NCI-H524 treated with DMSO at 0.1 percent for 48 hours (cell line): ENCODE results near the gene EVI5L.
A peak's percentile ranks its signal among the peaks of the same experiment; 100 is the strongest.
"Not testable (repeated sequence)": the region's sequence is repeated elsewhere in the genome, so short reads cannot be mapped to it uniquely, and the experiment has no call there.

Experiments
- DNase-seq: peaks from one replicate; lab custom pipeline; 2025; lab: John Stamatoyannopoulos, UW

EVI5L gene

DNA sequence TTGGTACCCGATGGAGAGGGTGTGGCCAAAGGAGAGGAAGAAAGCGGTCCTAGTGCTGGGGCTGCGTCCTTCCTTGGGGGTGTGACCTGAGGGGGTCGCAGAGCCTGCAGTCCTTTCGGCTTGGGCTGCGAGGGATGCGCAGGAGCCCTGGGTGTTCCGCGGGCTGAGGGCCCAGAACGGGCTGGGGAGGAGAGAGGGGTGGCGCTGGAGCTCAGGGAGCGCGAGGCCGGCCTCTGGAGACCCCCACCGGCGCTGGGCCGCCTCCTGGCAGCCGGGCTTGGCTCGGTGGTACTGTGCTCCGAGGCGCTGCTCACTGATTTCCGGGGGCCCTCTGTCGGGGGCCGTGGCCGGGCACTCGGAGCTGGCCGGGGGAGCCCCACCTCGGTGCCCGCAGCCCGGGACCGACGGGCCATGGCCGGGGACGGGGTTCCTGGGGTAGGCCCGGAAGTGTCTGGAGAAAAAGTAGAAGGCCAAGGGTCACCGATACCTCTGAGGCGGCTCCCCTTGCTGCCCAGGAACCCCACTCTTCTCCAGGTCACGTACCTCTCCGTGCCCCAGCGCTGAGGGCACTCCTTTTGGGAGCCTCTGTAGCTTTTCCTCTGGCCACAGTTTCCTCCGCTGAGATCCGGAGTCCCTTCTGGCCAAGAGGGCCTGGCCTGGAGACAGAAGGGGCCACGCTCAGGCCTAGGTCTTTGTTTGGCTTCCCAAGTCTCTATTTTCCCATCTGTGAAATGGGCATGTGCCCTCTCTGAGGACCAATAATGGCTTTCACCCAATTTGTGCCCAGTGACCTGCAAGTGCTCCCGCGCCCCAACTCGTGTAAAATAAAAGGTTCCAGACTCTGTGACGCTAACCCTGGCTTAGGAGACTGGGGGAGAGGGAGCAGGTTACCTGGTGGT, 42.5 kb downstream of the EVI5L start:
- DNase-seq = no peak

DNA sequence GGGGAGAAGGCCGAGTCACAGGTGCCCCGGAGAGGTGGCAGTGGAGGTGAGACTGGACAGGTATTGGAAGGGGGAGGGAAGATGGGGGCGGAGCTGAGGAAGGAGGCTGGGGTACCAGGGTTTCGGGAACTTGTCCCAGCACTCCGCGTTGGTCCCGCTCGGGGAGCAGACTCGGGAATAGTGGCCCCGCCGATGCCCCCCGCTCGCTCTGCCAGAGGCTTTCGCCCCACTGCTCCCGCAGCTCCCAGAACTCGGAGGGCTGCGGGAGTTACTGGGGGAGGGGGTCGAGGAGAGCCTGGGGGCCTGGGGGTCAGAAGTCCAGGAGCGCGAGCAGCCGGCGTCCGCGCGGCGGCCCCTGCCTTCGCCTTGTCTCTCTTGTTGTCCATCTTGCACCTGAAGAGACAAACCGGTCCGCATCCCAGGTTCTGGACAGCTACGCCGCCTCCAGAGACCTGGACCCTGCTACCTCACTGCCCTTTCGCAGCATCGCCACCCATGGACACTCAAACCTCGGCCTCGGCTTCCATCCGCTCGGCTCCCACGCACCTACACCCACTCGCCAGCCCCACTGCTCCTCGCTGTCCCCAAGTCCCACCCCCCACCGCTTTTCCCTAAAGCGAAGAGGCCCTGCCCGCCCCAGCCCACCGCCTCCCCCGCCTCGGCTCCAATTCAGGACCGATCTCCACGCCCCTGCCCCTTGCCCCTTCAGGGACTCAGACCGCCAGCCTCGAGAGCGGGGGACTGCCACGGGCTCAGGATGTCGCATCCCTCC, 43.5 kb downstream of the EVI5L start:
- DNase-seq = no peak

DNA sequence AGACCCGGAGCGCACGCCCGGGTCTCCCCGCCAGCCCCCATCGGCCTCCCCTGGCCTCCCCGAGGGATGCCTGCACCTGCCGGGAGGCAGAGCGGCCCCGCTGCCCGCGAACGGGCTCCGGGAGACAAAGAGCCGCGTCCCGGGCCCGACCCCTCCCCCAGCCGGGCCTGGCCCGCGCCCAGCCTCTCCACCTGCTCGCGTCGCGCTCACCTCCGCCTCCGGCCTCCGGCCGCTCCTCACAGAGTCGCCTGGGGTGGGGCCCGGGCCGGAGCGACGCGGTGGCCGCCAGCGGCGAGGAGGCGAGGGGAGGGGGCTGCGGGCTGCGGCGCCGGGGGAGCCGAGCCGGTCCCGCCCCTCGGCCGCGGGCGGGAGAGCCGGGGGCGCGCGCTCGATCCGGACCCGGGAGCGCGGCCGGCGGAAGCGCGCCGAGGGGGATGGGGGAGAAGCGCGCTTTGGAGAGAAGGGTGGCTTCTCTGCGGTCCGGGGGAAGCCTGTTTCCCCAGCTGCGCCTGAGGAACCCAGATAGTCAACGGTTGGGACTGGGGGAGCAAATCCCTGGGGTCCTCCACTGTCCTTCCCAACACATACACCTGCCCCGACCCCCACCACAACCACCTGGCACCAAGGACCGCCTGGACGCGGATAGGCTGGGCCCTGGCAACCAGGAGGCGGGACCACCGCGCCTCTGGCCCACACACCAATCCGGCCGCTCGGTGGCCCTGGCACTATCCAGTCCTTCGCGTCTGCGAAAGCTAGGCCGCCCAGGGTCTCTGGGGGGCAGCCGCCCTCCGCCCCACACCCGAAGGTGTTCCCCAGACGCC, 44.3 kb downstream of the EVI5L start, which contains the start of gene PRR36:
Gene PRR36 (minus strand): TSS at position 315 of the 821 bp plus-strand sequence. CDS start 701 bp downstream, outside the sequence.
- peak; percentile 31 for DNase-seq

DNA sequence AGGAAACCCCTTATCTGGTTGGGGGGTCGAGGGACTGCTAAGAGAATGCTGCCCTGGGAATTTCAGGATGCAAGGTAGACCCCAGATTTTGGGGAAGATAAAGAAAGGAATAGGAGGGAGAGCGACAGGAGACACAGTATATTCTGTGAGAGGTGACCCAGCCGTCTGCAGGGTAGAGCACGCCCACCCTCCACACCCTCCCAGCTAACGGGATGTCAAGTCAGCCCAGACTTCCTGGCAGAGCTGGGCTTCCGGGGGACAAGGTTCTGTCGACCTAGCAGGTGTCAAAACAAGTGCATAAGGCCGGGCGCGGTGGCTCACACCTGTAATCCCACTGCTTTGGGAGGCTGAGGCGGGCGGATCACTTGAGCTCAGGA, 44.9 kb downstream of the EVI5L start:
- DNase-seq = no peak

- DNase-seq = no peak
Measured at GRCh38 chr19:7877249-7877836, 47.3 kb downstream of the EVI5L start.

GRCh38 chr19:7879111-7879807, 49.2 kb downstream of the EVI5L start:
- DNase-seq = peak; percentile 49

DNA sequence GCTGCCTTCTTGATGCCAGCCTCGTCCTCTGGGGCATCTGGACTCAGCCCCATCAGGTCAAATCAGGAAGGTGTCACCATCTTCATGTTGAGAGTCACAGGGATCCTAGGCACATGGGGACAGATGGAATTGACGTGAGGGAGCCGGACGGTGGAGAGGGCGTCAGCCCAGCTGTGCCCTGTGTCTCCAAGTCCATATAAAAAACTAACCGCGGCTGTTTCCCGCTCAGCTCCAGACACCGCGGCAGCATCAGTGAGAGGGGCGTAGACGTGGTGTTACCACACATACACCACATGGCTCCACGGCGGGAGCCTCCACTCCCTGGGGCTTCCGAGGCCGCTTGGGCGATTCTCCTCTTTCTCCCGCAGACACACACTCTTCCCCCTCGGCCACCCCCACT, 49.8 kb downstream of the EVI5L start:
- DNase-seq = peak; percentile 48

DNA sequence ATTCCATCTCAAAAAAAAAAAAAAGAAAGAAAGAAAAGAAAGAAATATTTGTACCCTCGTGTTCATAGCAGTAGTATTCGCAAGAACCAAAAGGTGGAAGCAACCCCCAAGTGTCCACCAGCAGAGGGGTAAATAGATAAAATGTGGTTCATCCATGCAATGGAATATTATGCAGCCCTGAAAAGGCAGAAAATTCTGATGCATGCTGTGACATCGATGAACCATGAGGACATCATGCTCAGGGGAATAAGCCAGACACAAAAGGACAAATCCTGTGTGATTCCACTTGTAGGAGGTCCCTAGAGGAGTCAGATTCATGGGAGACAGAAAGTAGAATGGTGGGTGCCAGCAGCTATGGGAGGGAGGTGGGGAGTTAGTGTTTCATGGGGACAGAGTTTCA, 51.9 kb downstream of the EVI5L start:
- no peak for DNase-seq

DNA sequence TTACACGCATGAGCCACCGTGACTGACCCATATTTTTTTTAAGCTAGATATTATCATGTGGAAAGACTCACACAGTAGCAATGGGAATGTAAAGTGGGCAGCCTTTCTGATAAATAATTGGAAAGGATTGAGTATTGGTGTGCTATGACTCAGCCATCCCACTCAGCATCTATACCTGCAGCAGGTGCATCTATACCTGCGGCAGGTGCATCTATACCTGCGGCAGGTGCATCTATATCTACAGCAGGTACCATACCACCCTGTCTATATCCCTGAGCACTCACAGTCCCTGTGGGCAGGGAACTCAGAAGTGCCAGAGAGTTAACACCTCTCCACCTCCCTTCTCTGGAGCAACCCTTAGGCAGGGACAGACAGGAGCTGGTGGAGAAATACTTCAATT, 53.1 kb downstream of the EVI5L start:
- no peak for DNase-seq

- no peak for DNase-seq
Measured at GRCh38 chr19:7883796-7884570, 54.0 kb downstream of the EVI5L start.

GRCh38 chr19:7885818-7886217, 55.8 kb downstream of the EVI5L start:
- no peak for DNase-seq

- DNase-seq = no peak
Measured at GRCh38 chr19:7887408-7888144, 57.6 kb downstream of the EVI5L start.

- no peak for DNase-seq
Measured at GRCh38 chr19:7888145-7888825, 58.3 kb downstream of the EVI5L start, which contains the start of gene LRRC8E. LRRC8E (plus strand) TSS chr19:7888510; CDS start chr19:7895604, 7,094 bp downstream.

DNA sequence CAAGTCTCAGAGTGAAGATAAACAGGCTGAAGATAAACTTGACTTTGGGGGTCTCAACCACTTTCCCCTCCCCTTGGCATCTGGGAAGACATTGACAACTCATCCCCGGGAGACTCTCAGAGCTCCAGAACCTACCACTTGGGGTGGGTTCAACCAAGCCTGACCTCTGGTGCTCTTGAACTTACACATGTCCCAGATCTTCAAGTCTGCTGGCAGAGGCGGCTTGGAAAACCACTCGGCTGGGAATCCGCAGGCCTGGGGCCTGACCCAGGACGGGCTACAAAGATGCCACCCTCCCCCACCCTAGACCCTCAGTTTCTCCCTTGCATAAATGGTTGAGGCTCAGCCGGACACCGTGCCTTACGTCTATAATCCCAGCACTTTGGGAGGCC, 58.8 kb downstream of the EVI5L start:
- DNase-seq = no peak

DNA sequence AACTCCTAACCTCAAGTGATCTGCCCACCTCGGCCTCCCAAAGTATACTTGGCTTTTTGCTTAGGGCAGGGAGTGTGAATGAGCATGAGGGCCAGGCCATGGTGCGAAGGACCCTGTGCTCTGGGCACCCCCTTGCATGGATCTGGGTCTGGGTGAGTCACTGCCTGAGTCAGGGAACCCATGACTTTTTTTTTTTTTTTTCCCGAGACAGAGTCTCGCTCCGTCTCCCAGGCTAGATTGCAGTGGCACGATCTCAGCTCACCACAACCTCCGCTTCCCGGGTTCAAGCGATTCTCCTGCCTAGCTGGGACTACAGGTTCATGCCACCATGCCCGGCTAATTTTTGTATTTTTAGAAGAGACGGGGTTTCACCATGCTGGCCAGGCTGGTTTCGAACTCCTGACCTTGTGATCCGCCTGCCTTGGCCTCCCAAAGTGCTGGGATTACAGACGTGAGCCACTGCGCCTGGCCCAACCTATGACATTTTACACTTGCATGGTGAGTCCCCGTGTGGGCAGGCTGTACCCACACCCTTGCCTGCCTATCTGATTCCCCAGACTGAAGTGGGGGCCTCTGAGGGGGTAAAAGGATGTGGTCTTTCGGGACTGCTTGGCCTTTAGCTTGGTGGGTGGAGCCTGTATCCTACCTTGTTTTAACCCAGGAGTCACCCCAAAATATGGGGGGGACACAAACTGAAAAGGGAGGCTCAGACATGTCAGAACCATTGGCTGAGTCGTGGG, 63.5 kb downstream of the EVI5L start:
- not testable (repeated sequence) for DNase-seq

- DNase-seq = no peak
Measured at GRCh38 chr19:7894612-7895309, 64.7 kb downstream of the EVI5L start.

GRCh38 chr19:7895565-7895964, 65.5 kb downstream of the EVI5L start:
- DNase-seq = no peak

GRCh38 chr19:7897292-7897691, 67.3 kb downstream of the EVI5L start:
- no peak for DNase-seq
